Astrocyte (in vitro differentiated cells and primary cell): ENCODE data around the gene P4HA3. TPM values are rescaled to one million over a fixed set of nuclear protein-coding genes. Genes with fewer than 3 reads are reported as not detected.

Experiments
- DNase-seq: peaks from one replicate; pipeline ENCODE4 v3.0.0-alpha.2; 2010; ENCODE audit warnings: low read depth
- FAIRE-seq: peaks from 2 replicates; lab custom pipeline; 2011; peaks lifted over from hg19 to GRCh38; lab: Jason Lieb, UNC
- H2AFZ ChIP-seq: 2 replicates; pipeline ENCODE4 v1.6.0; 2012; ENCODE audit warnings: low read depth, low read length, inconsistent platforms
- H3K27ac ChIP-seq: 2 replicates; pipeline ENCODE4 v1.5.1; 2011; ENCODE audit warnings: low read depth, low read length, inconsistent platforms
- H3K27me3 ChIP-seq: 2 replicates; pipeline ENCODE4 v1.6.0; 2011; ENCODE audit warnings: low read length, inconsistent platforms; ENCODE audit not compliant: insufficient read depth
- H3K36me3 ChIP-seq: 2 replicates; pipeline ENCODE4 v1.5.1; 2011; ENCODE audit warnings: low read length, inconsistent platforms; ENCODE audit not compliant: insufficient read depth
- H3K4me1 ChIP-seq: 2 replicates; pipeline ENCODE4 v1.5.1; 2011; ENCODE audit warnings: low read length, inconsistent platforms; ENCODE audit not compliant: insufficient read depth
- H3K4me2 ChIP-seq: 2 replicates; pipeline ENCODE4 v1.6.0; 2012; ENCODE audit warnings: low read length, inconsistent platforms
- H3K4me3 ChIP-seq: 2 replicates; pipeline ENCODE4 v1.5.1; 2011; ENCODE audit warnings: low read depth, mild to moderate bottlenecking, low read length, inconsistent platforms; ENCODE audit not compliant: insufficient read depth
- H3K79me2 ChIP-seq: 2 replicates; pipeline ENCODE4 v1.6.0; 2012; ENCODE audit warnings: mild to moderate bottlenecking, low read length, inconsistent platforms; ENCODE audit not compliant: insufficient read depth
- H3K9ac ChIP-seq: 2 replicates; pipeline ENCODE4 v1.6.0; 2012; ENCODE audit warnings: mild to moderate bottlenecking, low read length, inconsistent platforms
- H3K9me3 ChIP-seq: 2 replicates; pipeline ENCODE4 v1.5.1; 2012; ENCODE audit warnings: low read depth, mild to moderate bottlenecking, low read length, inconsistent platforms; ENCODE audit not compliant: insufficient read depth
- H4K20me1 ChIP-seq: 2 replicates; pipeline ENCODE4 v1.6.0; 2012; ENCODE audit warnings: low read length, inconsistent platforms; ENCODE audit not compliant: insufficient read depth
- H3K27ac Mint-ChIP-seq: one replicate; pipeline ENCODE4 v1.8.0; 2021; ENCODE audit warnings: mild to moderate bottlenecking, mixed read lengths; ENCODE audit not compliant: unreplicated experiment
- H3K27me3 Mint-ChIP-seq: one replicate; pipeline ENCODE4 v1.8.0; 2021; ENCODE audit warnings: low read depth, mixed read lengths; ENCODE audit not compliant: unreplicated experiment
- H3K36me3 Mint-ChIP-seq: one replicate; pipeline ENCODE4 v1.8.0; 2021; ENCODE audit warnings: low read depth, mixed read lengths; ENCODE audit not compliant: unreplicated experiment
- H3K4me1 Mint-ChIP-seq: one replicate; pipeline ENCODE4 v1.8.0; 2021; ENCODE audit warnings: low read depth, mixed read lengths; ENCODE audit not compliant: unreplicated experiment
- H3K4me3 Mint-ChIP-seq: one replicate; pipeline ENCODE4 v1.8.0; 2021; ENCODE audit warnings: mild to moderate bottlenecking, moderate library complexity, mixed read lengths; ENCODE audit not compliant: unreplicated experiment
- H3K9me3 Mint-ChIP-seq: one replicate; pipeline ENCODE4 v1.8.0; 2021; ENCODE audit warnings: mild to moderate bottlenecking, mixed read lengths; ENCODE audit not compliant: unreplicated experiment
- EZH2 ChIP-seq: IDR thresholded peaks from 2 replicates; pipeline ENCODE4 v1.6.1; 2012; ENCODE audit warnings: mild to moderate bottlenecking, low read length, inconsistent platforms; ENCODE audit not compliant: insufficient read depth
- total RNA-seq: library from RNA; stranded (reverse); gene quantifications from 2 replicates; pipeline ENCODE4 v1.2.1, GENCODE V29; 2021
- TF ChIP-seq, protein P1 (sequence below): IDR thresholded peaks from 2 replicates; pipeline ENCODE4 v1.5.1; 2011; ENCODE audit warnings: low read depth, mild to moderate bottlenecking, inconsistent platforms, low read length, moderate library complexity; ENCODE audit not compliant: insufficient read depth

P4HA3 gene
- total RNA-seq, 1 donor from 2014 or later, result 3.3 TPM

DNA sequence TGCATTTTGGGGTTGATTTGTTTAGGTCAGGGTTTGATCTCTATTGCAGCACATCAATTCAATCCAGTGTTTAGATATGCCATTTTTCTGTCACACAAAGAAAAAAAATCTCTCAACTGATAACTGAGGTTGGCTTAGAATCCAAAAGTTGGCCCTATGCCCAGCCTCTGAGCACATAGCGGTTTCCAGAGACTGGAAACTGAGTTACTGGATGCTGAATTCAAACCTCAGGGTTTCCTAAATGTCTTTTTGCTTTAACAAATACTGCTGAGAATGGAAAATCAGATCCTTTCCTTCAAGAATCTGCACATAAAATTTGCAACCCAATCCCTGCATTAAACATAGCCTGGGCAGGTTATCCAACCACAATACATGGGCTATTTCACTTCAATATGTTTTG is 4.0 kb downstream of the P4HA3 start:
- H3K4me1 Mint-ChIP-seq, result peaks cover 5% of the 10 kb centered on the region
- H3K4me2 ChIP-seq, result peak overlapping the region; percentile 8

DNA sequence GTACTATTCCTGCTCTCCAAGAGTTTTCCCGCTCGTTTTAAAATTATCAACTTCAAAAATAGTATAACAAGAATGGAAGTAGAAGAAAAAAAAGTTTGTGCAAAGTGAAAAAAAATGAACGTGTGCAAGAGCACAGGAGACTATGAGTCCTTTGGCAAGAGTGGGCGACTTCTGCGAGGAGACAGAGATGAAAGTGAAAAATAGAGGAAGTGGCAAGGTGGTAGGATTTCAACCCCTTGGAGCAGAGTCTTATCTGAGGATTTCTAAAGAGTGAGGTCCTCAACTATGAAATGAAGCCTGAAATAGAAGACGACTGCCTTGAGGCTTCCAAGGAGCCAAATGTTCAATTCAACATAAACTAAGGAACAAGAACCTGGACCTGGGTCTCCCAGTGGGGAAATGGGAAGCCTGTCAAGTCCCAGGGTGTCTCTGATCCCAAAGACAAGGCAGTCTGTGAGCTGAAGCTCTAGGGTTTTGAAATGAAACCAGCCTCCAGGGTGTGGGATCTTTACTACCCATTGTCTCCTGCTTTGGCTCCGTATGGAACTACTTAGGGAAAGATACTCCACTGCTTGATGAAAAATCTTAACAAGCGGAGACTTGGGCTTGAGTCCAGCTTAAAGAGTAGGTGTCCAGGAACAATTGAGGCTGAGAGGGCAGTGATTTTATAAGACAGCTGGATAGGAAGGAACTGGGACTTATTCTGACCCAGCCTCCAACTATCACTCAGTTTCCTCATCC is 4.8 kb downstream of the P4HA3 start:
- Histone ChIP-seq H3K4me1 (peaks cover 13% of the 10 kb centered on the region), H2AFZ (no peak overlapping the region), H3K4me2 (no peak overlapping the region), H3K79me2 (peaks cover 3% of the 10 kb centered on the region), H3K4me3 (no peak overlapping the region), H4K20me1 (no peaks in the 10 kb centered on the region), H3K36me3 (no peaks in the 10 kb centered on the region), H3K27ac (no peak overlapping the region), H3K27me3 (no peaks in the 10 kb centered on the region), H3K9ac (no peak overlapping the region), H3K9me3 (no peaks in the 10 kb centered on the region)
- no peak overlapping the region for H3K4me3 Mint-ChIP-seq
- no peaks in the 10 kb centered on the region for H3K9me3 Mint-ChIP-seq
- peak overlapping the region; percentile 29 for H3K27ac Mint-ChIP-seq
- H3K36me3 Mint-ChIP-seq, result no peaks in the 10 kb centered on the region
- TF ChIP-seq, protein P1, sequence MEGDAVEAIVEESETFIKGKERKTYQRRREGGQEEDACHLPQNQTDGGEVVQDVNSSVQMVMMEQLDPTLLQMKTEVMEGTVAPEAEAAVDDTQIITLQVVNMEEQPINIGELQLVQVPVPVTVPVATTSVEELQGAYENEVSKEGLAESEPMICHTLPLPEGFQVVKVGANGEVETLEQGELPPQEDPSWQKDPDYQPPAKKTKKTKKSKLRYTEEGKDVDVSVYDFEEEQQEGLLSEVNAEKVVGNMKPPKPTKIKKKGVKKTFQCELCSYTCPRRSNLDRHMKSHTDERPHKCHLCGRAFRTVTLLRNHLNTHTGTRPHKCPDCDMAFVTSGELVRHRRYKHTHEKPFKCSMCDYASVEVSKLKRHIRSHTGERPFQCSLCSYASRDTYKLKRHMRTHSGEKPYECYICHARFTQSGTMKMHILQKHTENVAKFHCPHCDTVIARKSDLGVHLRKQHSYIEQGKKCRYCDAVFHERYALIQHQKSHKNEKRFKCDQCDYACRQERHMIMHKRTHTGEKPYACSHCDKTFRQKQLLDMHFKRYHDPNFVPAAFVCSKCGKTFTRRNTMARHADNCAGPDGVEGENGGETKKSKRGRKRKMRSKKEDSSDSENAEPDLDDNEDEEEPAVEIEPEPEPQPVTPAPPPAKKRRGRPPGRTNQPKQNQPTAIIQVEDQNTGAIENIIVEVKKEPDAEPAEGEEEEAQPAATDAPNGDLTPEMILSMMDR, result no peak
- no peak for TF ChIP-seq EZH2
- peaks cover 5% of the 10 kb centered on the region for H3K4me1 Mint-ChIP-seq
- FAIRE-seq (no peak), DNase-seq (no peak)
- peaks cover 16% of the 10 kb centered on the region for H3K27me3 Mint-ChIP-seq

More for the DNA sequence above, 4.0 kb downstream of the P4HA3 start:
- H3K9me3 ChIP-seq, result no peaks in the 10 kb centered on the region
- Mint-ChIP-seq H3K27ac (no peak overlapping the region), H3K4me3 (no peak overlapping the region), H3K9me3 (peaks cover 2% of the 10 kb centered on the region), H3K36me3 (no peaks in the 10 kb centered on the region), H3K27me3 (peaks cover 21% of the 10 kb centered on the region)
- peak; percentile 79 for DNase-seq
- FAIRE-seq, result no peak
- no peak overlapping the region for H3K9ac ChIP-seq
- H4K20me1 ChIP-seq, result no peaks in the 10 kb centered on the region
- H3K27ac ChIP-seq, result no peak overlapping the region
- peaks cover 13% of the 10 kb centered on the region for H3K4me1 ChIP-seq
- no peak overlapping the region for H2AFZ ChIP-seq
- H3K4me3 ChIP-seq, result no peak overlapping the region
- no peak for TF ChIP-seq EZH2
- TF ChIP-seq, protein P1, result no peak
- no peaks in the 10 kb centered on the region for H3K27me3 ChIP-seq
- peaks cover 3% of the 10 kb centered on the region for H3K79me2 ChIP-seq
- no peaks in the 10 kb centered on the region for H3K36me3 ChIP-seq

DNA sequence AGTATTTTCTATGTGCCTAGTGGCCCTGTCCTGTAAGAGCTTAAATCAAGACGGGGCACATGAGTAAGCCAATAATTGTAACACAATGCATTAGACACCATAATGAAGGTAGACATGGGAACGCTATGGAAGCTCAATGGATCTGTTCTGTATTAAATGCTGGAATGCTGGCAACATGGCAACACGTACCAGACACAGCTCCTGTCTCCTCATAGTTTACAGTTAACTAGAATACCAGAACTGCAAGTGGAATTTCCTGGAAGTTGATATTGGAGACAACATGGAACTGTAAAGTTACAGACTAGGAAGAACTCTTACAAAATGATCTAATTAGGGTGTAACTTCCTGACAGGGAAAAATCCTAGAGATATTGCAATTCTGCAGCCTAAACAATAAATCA is 12.4 kb downstream of the P4HA3 start:
- H4K20me1 ChIP-seq, result no peaks in the 10 kb centered on the region
- H3K9ac ChIP-seq, result no peak overlapping the region
- no peak overlapping the region for H3K27ac ChIP-seq

More for the DNA sequence above, 12.4 kb downstream of the P4HA3 start:
- no peak overlapping the region for H2AFZ ChIP-seq
- H3K9me3 ChIP-seq, result no peaks in the 10 kb centered on the region
- Mint-ChIP-seq H3K4me1 (no peaks in the 10 kb centered on the region), H3K36me3 (peaks cover 2% of the 10 kb centered on the region), H3K27me3 (peaks cover 1% of the 10 kb centered on the region), H3K9me3 (peaks cover 8% of the 10 kb centered on the region), H3K27ac (no peak overlapping the region), H3K4me3 (no peak overlapping the region)
- no peak for TF ChIP-seq EZH2
- TF ChIP-seq, protein P1, result no peak
- no peak overlapping the region for H3K4me3 ChIP-seq
- no peaks in the 10 kb centered on the region for H3K4me1 ChIP-seq
- H3K36me3 ChIP-seq, result no peaks in the 10 kb centered on the region
- peak; percentile 59 for FAIRE-seq
- no peak for DNase-seq
- no peaks in the 10 kb centered on the region for H3K27me3 ChIP-seq
- no peaks in the 10 kb centered on the region for H3K79me2 ChIP-seq
- H3K4me2 ChIP-seq, result no peak overlapping the region
